NOMO-1 (cell line): Measurements from ENCODE around the gene IFNL4.
"Not testable (repeated sequence)": the region's sequence is repeated elsewhere in the genome, so short reads cannot be mapped to it uniquely, and the experiment has no call there.

Experiments used
- DNase-seq, 2 experiments: peaks; one replicate each; lab custom pipeline; 2025; ENCODE audit not compliant: unreplicated experiment in 2 of 2; lab: John Stamatoyannopoulos, UW

The IFNL4 gene

DNA sequence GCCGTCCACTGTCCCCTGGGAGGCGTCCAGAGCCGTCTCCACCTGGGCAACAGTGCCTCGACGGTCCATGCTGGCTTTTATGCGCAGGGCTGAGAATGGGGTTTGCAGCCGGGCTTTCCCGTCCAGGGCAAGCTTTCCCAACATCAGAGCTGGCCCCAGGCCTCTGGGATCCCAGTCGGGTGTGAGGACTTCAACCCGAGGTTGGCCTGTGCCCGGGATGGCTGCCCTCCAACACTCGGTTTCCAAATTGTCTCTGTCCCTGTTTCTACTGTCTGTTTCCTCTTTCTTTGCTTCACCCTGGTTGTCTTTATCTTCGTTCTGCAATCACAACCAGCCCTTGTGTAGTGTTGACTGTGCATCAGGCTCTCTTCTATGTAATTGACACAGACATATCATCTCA, at the start of gene IFNL4:
IFNL4 (minus strand) TSS at position 51 of the 400 bp plus-strand sequence.
- DNase-seq, result no peak

DNA sequence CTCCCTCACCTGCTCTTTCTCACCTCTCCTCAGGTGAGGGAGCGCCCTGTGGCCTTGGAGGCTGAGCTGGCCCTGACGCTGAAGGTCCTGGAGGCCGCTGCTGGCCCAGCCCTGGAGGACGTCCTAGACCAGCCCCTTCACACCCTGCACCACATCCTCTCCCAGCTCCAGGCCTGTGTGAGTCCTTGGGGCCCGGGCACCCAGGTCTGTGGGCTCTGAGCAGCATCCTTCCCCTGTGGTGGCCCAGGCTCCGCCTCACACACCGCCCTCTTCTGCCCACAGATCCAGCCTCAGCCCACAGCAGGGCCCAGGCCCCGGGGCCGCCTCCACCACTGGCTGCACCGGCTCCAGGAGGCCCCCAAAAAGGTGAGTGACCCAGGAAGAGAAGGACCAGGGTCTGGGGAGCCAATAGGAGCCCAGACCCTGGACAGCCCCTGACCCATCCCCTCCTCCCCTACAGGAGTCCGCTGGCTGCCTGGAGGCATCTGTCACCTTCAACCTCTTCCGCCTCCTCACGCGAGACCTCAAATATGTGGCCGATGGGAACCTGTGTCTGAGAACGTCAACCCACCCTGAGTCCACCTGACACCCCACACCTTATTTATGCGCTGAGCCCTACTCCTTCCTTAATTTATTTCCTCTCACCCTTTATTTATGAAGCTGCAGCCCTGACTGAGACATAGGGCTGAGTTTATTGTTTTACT, 49.4 kb upstream of the IFNL4 start:
- no peak for DNase-seq

GRCh38 chr19:39296906-39297305, 48.2 kb upstream of the IFNL4 start:
- DNase-seq, result no peak

GRCh38 chr19:39296055-39296645, 47.5 kb upstream of the IFNL4 start, which contains the start of gene IFNL1:
Gene IFNL1 (plus strand): TSS chr19:39296407. CDS start chr19:39296422, 15 bp downstream.
- no peak for DNase-seq

GRCh38 chr19:39293394-39293793, 44.7 kb upstream of the IFNL4 start:
- no peak for DNase-seq

- no peak for DNase-seq
Measured at GRCh38 chr19:39284032-39284431, 35.4 kb upstream of the IFNL4 start.

DNA sequence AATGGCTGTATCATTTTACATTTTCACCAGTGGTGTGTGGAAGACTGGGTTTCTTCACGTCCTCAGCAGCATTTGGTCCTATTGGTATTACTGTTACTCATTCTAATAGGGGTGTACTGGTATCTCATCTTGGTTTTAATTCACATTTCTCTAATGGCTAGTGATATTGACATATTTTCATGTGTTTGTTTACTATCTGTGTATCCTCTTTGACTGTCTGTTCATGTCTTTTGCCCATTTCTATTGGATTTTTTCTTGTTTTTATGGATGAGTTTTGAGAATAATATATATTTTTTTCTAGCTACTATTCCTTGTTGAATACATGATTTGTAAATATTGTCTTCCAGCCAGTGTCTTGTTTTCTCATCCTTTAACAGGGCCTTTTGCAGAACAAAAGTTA, 33.4 kb upstream of the IFNL4 start:
- DNase-seq, result no peak

GRCh38 chr19:39277598-39277997, 28.9 kb upstream of the IFNL4 start:
- DNase-seq, result no peak

DNA sequence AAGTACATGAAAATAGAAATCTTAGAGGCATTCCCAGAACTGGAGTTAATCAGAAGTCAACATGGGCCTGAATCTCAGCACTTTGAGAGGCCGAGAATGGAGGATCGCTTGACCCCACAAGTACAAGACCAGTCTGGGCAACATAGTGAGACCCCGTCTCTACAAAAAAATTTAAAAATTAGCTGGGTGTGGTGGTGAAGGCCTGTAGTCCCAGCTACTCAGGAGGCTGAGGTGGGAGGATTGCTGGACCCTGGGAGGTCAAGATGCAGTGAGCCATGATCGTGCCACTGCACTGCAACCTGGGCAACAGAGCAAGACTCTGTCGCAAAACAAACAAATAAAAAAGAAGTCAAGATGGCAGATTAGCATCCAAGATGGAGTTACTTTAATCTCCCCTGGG, 28.1 kb upstream of the IFNL4 start:
- DNase-seq, result no peak

DNA sequence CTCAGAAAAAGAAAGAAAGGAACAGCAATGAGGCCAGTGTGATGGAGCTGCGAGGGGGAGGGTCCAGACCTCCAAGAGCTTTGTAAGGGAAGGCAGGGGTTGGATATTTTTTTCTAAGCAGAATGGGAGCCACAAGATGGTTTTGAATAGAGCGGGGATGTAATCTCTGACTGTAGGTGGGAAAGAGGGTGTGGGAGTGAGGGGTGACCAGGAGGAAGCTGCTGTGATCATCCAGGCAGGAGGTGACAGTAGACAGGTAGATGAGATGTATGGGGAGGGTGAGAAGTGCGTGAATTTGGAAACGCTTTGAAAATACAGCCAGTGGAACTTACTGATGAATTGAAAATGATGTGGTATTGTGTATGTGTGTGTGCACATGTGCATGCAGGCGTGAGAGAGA, 26.9 kb upstream of the IFNL4 start:
- DNase-seq, result no peak

DNA sequence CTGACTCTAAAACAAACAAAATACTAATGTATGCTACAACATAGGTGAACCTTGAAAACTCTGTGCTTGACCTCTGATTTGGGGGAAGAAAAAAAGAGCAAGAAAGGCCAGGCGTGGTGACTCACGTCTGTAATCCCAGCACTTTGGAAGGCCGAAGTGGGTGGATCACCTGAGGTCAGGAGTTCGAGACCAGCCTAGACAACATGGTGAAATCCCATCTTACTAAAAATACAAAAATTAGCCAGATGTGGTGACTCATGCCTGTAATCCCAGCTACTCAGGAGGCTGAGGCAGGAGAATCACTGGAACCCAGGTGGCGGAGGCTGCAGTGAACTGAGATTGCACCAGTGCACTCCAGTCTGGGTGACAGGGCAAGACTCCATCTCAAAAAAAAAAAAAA, 25.2 kb upstream of the IFNL4 start:
- not testable (repeated sequence) for DNase-seq

DNA sequence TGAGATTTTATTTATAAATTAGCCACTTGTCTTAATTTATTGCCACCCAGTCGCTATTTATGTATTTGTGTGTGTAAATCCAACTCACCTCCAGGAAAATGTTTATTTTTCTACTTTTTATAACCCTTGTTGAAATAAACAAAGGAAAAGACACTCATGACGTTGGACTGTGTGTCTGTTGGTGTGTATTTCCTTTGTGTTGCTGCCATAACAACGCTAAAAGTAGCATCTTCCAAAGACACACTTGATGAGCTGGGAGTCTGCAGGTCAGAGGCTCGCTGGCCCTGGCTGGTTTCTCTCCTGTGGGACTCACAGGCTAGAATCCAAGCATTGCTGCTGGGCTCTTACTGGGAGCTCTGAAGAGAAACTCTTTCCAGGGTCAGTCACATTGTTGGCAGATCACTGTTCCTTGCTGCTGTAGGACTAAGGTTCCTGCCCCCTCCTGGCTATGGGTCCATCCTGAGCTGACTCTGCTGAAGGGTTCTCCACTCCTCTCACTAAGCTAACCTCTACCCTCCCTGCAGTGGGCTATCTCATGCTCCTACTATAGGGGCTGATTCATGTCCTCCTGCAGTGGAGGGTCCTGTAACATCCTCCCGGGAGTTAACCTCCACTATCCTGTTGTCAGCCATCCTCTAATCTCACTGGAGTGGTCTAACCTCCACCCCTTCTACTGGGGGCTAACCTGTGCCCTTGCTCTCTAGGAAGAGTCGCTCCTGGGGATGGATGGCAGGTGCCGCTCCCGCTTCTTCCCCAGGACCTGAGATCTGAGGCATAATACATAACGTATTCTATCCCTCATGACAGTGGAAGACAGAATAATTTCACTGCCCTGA, 21.6 kb upstream of the IFNL4 start:
- no peak for DNase-seq

- not testable (repeated sequence) for DNase-seq
Measured at GRCh38 chr19:39269369-39269768, 20.7 kb upstream of the IFNL4 start.

DNA sequence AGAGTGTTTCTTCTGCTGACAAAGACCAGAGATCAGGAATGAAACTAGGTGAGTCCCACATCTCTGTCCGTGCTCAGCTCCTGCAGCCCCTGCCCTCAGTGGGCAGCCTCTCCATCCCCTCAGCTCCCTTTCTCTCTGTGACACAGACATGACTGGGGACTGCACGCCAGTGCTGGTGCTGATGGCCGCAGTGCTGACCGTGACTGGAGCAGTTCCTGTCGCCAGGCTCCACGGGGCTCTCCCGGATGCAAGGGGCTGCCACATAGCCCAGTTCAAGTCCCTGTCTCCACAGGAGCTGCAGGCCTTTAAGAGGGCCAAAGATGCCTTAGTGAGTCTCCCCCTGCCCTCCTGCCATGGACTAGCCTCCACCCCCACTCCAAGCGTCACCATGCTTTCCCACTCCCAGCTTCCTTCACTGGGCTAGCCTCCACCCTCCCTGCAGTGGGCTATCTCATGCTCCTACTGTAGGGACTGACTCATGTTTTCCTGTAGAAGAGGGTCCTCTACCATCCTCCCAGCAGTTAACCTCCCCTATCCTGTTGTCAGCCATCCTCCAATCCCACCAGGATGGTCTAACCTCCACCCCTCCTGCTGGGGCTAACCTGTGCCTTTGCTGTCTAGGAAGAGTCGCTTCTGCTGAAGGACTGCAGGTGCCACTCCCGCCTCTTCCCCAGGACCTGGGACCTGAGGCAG, 20.0 kb upstream of the IFNL4 start:
- DNase-seq, result not testable (repeated sequence)

GRCh38 chr19:39268085-39268484, 19.4 kb upstream of the IFNL4 start, which contains the start of gene IFNL2:
Gene IFNL2 (plus strand): TSS chr19:39268396. CDS start chr19:39268569, 173 bp downstream.
- DNase-seq, result not testable (repeated sequence)

GRCh38 chr19:39265321-39265916, 16.8 kb upstream of the IFNL4 start:
- DNase-seq, result no peak

DNA sequence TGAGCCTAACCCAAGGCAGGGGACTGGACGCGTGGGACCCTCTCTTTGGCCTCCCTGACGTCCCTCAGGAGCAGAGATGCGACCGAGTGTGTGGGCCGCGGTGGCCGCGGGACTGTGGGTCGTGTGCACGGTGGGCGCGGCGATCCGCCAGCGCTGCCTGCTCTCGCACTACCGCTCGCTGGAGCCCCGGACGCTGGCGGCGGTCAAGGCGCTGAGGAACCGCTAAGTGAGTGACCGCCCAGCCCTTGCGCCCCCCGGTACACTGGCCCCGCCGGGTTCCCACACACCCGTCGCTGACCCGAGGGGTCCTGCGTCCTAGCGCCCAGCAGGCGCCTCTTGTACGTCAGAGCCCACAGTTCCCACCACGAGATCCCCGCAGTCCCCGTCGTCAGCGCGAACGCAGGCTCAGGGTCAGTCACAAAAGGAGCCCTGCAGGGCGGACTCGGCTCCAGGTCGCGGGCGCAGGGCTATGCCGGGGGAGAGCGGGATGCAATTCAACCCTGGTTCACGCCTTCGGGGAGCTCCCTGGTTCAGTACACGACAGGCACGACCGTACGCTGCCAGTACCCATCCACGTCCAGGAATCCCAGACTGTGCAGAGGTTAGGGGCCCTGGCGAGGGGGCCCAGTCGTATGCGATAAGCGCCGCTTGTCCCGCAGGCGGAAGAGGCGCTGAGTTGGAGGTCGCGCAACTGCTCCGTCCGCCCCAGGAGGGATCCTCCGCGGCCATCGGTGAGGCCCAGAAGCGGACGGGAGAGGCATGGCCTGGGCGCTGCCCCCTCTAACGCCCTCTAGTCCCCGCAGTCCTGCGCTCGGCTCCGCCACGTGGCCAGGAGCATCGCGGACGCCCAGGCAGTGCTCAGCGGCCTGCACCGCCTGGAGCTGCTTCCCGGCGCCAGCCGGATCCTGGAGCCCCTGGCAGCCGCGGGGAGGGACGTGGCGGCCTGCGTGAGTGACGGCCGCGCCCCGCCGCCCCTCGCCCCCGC, 15.9 kb upstream of the IFNL4 start:
- DNase-seq, result no peak

GRCh38 chr19:39263912-39264305, 15.3 kb upstream of the IFNL4 start:
- DNase-seq, result no peak

DNA sequence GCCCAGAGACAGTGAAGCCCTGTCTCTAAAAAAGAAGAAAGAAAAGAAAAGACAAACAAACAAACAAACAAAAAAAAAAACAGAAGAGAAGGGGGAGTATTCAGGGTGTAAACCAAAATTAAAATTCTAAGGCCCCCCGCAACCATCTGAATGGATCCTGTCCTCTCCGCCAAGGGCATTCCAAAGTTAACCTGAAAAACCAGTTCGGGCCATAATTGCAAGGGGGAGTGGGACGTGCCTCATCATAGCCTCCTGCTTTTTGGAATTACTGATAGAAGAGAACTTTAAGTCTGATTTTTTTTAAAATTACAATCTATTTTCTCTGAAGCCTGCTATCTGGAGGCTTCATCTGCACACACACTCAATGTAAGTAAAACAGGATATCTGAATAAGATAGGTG, 13.8 kb upstream of the IFNL4 start:
- no peak for DNase-seq
